Endothelial cell of hepatic sinusoid (primary cell): ENCODE data around the gene KLHL17.
"Not testable (repeated sequence)": the region's sequence is repeated elsewhere in the genome, so short reads cannot be mapped to it uniquely, and the experiment has no call there.

ENCODE experiments used
- in situ Hi-C: cut with HindIII; loops from 2 replicates; pipeline ENCODE4 v1.10.0; 2017; ENCODE audit warnings: low sequenced_read_pairs

KLHL17 gene

GRCh38 chr1:966135-966703 is 5.8 kb downstream of the KLHL17 start, which contains the start of gene PLEKHN1:
TSS of gene PLEKHN1 (plus strand) at chr1:966482. CDS start at chr1:966532, 50 bp downstream.
- in situ Hi-C loops = no loop called here

- in situ Hi-C loops = no loop called here
Observed at GRCh38 chr1:966704-967300, 6.4 kb downstream of the KLHL17 start.

- in situ Hi-C loops = no loop called here
Observed at GRCh38 chr1:967466-968343, 7.3 kb downstream of the KLHL17 start.

GRCh38 chr1:969260-969855 is 9.0 kb downstream of the KLHL17 start:
- in situ Hi-C loops = no loop called here

GRCh38 chr1:970242-970972 is 10.0 kb downstream of the KLHL17 start:
- in situ Hi-C loops = no loop called here

- in situ Hi-C loops = no loop called here
Observed at GRCh38 chr1:970973-971730, 10.8 kb downstream of the KLHL17 start.

GRCh38 chr1:971751-972506 is 11.5 kb downstream of the KLHL17 start:
- in situ Hi-C loops = no loop called here

- in situ Hi-C loops = no loop called here
Observed at GRCh38 chr1:972726-973458, 12.5 kb downstream of the KLHL17 start.

- in situ Hi-C loops = no loop called here
Observed at GRCh38 chr1:973459-974292, 13.3 kb downstream of the KLHL17 start.

- in situ Hi-C loops = no loop called here
Observed at GRCh38 chr1:974293-974640, 13.9 kb downstream of the KLHL17 start.

- in situ Hi-C loops = no loop called here
Observed at GRCh38 chr1:974687-975328, 14.4 kb downstream of the KLHL17 start.

GRCh38 chr1:975365-975764 is 15.0 kb downstream of the KLHL17 start:
- in situ Hi-C loops = no loop called here

GRCh38 chr1:975896-976683 is 15.7 kb downstream of the KLHL17 start:
- in situ Hi-C loops = no loop called here

GRCh38 chr1:976791-977190 is 16.4 kb downstream of the KLHL17 start:
- in situ Hi-C loops = not testable (repeated sequence)

GRCh38 chr1:978069-978834 is 17.9 kb downstream of the KLHL17 start:
- in situ Hi-C loops = no loop called here
